ENCODE measurements around the gene ISOC1.
A peak's percentile ranks its signal among the peaks of the same experiment; 100 is the strongest.

DNA sequence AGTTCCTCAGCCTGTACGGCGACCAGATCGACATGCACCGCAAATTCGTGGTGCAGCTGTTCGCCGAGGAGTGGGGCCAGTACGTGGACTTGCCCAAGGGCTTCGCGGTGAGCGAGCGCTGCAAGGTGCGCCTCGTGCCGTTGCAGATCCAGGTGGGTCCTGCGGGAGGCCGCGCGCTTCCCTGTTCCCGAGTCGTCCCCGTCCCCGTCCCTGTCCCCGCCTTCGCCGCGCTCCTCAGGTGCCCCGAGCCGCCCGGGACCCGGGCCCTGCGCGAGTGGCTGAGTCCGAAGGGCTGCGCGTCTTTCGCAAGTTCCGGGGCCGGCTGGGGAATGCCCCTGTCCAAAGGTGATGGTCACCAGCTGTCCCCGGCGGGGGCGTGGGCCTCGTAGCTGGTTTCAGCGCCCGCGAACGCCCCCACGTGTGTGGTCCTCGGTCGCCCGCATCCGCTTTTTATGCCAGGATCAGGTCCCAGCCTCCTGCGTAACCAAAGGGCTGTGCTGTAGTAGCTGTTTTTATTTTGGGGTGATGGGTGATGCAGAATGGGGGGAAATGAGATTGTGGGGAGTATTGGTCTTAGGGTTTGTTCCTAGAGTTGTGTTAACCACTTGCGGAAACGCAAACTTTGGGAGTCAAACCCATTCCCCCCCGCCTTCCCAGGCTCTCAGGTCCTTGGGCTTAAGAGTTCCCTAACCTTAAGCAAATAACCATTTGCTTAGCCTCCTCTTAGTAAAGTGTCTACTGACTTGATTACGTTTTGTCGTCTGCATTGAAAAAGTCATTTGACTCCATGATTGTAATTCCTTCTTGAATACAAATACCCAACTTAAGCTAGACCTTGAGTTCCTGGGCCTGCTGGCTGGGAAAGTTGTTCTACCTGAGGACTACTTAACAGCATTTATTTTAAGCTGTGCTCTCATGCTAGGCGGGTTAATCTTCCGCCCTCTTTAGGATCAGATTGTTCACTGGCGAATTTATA lies 663 bp downstream of the ISOC1 start:
- TF ChIP-seq, protein P1, sequence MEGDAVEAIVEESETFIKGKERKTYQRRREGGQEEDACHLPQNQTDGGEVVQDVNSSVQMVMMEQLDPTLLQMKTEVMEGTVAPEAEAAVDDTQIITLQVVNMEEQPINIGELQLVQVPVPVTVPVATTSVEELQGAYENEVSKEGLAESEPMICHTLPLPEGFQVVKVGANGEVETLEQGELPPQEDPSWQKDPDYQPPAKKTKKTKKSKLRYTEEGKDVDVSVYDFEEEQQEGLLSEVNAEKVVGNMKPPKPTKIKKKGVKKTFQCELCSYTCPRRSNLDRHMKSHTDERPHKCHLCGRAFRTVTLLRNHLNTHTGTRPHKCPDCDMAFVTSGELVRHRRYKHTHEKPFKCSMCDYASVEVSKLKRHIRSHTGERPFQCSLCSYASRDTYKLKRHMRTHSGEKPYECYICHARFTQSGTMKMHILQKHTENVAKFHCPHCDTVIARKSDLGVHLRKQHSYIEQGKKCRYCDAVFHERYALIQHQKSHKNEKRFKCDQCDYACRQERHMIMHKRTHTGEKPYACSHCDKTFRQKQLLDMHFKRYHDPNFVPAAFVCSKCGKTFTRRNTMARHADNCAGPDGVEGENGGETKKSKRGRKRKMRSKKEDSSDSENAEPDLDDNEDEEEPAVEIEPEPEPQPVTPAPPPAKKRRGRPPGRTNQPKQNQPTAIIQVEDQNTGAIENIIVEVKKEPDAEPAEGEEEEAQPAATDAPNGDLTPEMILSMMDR (IDR thresholded peaks at IDR 0.05) = peak in 1 of 7 experiments; percentile 24
- peak; percentile 37 to 63 (median 52) for TF ChIP-seq POLR2A (IDR thresholded peaks at IDR 0.05)
